HG03432 (cell line): Measurements from ENCODE around the gene CHI3L2.
"Not testable (repeated sequence)": the region's sequence is repeated elsewhere in the genome, so short reads cannot be mapped to it uniquely, and the experiment has no call there.

Source experiments
- ATAC-seq: cut with Tn5 transposase; IDR thresholded peaks from one replicate; pipeline ENCODE4 v1.9.1; 2021; ENCODE audit warnings: mild to moderate bottlenecking, moderate library complexity; ENCODE audit not compliant: unreplicated experiment

CHI3L2 gene

GRCh38 chr1:111201275-111202090 is 26.0 kb upstream of the CHI3L2 start:
- no peak for ATAC-seq

- ATAC-seq, result no peak
Observed at GRCh38 chr1:111202366-111202706, 25.2 kb upstream of the CHI3L2 start.

DNA sequence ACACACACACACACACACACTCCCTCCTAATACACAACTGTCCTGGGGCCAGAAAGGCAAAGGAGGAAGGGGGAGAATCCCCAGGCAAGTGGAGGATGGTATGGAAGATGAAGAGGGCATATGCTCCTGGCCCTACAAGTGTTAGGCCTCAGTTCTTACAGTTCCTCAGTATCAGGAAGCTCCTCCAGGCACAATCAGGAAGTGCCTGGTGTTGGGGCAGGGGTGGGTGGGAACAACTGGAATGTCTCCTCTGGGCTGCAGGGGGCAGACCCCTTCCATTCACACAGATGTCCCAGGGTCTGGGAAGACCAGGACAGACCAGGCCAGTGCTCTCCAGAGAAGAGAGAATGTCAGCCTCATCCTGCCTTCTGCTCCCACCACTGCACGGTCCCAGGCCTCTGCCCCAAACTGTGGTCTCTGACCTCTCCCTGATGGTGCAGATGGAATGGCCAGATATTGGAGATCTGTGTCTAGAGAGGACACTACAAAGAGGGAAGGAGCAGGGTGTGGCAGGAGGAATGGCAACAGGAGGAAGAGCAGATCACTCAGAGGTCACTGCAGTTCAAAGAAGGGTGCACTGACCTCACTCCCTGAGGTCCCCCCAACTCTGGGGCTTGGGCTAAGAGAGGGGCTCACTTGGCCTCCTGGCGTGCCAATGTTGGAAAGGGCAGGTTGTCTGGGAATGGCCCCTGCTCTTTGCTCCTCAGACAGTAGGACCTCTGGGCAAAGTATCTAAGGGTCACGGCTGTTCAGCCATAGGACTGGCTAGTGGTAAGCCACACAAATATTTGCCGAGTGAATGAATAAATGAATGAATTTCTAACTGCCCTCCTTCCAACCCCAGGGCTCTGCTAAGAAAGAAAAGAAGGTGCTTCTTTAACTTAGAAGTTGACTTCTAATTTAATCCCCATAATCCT is 24.5 kb upstream of the CHI3L2 start:
- ATAC-seq, result no peak

- peak; percentile 67 for ATAC-seq
Observed at GRCh38 chr1:111203681-111204200, 23.8 kb upstream of the CHI3L2 start.

DNA sequence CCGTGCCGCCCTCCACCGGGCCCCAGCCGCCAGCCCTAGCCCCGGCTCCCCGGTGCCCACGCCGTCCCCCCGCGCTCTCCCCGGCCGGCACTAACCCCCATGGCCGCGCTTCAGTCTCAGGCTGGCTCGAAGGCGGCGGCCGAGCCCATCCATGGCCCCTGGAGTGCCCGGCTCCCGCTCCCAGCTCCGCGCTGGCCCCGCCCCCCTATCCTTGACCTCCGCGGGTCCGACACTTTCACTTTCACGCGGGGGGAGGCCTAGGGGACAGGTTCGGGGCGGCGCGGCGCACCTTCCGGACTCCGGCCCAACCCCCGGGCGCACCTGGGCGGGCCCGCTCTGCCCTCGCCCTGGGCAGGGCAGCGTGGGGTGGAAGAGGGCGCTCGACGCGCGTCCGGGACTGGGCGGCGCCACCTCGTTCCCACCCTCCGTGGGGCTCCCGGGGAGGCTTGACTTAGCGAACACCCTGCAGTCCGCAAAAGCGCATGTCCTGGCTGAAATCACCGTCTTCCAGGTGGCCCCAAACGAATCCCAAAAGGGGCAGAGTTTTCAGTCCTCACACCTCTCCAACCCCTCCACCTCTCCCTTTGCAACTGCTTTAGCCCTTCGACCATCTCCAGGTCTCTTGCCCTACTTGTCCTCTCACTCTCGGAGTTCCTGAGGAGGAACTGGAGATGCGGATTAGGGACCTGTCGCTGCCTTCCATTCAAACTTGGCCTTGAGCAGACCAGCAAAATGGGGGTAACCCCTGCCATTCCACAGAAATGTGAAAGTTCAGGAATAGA is 23.1 kb upstream of the CHI3L2 start:
- peak; percentile 73 for ATAC-seq

DNA sequence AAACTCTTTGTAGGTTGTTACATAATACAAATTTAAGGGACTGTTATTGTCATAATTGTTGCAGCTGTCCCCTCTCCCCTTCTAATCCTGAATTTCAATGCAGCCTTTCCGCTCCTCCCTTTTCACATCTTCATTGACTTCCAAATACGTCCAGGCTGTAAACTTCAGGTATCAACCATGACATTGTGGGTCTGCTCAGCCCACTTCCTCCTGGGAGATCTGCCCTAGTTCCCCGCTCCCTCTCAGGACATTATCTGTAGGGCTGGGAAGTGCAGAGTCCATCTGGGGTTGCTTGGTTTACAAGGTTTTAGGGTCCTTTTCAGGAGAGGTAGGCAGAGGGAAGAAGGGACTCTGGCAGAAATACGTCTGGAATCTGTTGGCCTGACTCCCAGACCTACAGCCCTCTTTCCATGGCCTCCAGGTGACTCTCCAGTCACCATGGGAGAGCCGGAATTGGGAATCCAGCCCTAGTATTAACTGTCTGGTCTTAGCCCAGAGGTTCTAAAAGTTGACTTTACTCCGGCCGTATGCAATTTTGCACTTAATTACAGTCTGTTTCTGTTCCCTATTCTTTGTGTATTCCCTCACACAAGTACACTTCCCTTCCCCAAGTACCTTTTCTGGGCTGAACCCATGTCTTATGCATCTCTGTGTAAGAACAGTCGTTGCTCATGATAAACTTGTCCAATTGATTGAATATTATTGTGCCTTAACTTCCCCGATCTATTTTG is 22.4 kb upstream of the CHI3L2 start:
- ATAC-seq, result no peak

GRCh38 chr1:111205714-111206050 is 21.8 kb upstream of the CHI3L2 start:
- no peak for ATAC-seq

DNA sequence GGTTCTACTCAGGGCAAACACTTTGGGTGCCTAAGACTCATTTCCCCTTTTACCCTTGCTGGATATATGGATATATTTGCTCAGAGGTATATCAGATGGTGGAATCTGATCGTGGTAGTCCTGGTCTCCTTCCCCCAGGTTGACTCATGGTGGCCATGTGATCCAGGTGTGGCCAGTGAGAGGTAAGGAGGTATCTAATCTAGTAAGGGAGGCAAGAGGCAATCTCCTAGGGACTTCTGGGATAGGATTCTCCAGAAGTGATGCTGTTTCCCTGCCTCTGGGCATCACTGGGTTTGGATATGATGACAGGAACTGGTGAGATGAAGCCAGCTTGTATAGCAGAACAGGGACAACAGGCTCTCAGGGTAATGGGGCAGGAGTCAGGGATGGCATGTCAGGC is 18.6 kb upstream of the CHI3L2 start:
- no peak for ATAC-seq

DNA sequence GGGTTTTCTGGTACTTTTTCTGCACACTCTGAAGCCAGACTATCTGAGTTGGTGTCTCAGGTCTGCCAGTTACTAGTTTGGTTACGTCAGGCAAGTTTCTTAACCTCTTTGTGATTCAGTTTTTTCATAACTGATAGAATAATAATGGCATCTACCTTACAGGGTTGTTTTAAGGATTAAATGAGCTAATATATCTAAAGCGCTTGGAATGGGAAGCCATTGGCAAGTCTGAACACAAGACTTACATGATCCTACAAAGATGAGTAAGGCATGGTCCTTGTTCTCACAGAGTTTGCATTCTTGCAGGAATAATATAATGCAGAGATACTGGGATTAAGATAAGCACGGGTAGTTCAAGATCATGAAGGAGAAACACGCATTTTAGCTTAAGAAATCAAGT is 17.9 kb upstream of the CHI3L2 start:
- ATAC-seq, result no peak

DNA sequence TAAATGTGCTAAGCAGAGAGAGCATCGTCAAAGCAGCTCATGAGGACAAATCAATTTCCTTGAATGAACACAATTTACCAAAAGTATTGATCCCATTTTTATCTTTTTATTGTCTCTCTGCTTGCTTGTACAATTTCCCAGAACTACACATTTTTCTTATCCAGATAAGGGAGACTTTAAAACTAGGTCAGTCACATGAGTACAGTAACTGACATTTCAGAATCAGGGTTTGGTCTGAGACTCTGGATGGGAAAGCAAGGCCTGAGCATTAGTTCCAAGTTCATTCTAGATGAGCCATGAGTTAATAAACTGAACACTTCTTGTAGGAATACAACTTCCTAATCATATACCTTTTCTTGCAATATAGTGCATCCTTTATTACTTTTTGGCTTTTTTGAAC is 15.6 kb upstream of the CHI3L2 start:
- no peak for ATAC-seq

GRCh38 chr1:111212634-111213335 is 14.7 kb upstream of the CHI3L2 start:
- ATAC-seq, result no peak

GRCh38 chr1:111213412-111213811 is 14.1 kb upstream of the CHI3L2 start:
- ATAC-seq, result no peak

DNA sequence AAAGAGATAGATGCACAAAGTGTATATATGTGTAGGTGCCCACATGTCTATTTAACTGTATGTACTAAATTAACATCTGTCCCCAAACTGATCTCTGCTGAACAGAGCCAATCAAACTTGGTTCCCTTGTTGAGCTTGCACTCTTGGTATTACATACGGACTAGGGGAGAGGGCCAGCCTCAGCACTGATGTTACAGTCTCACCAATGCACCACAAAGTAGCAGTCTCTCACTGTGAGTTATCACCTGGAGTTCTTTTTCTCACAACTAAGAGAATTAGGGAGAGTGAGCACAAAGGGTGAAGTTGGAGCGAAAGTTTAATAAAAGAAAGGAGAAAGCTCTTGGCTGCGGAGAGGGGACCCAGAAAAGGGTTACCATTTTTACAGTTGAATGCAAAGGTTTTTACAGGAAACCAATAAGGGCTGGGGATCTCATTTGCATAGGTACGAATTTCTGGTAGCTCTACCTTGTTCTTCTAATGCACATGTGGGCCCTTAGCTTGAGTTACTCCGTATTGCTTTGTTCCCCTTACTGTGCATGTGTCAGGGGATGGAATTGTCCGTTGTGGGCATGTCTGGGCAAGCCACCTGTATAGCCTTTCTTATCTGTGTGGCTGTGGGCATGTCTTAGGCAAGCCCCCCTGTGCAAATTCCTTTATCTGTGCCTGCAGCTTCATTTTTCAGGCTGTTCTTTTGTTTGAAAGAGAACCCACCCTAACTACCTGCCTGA is 13.3 kb upstream of the CHI3L2 start:
- no peak for ATAC-seq

DNA sequence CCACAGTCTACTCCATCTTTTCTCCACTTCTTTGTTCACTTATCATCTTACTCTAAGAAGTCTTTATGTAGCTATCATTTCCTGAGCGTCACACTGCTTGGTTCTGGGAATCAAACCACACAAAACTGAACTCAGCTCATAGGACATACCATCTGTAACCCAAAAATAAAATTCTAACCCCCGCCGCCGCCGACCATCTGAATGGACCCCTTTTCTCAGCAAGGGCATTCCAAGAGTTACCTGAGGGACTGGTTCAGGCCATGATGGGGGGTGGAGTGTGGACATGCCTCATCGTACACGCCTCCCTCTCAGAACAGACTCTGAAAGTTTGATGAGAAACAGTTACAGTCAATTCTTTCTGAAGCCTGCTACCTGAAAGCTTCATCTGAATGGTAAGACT is 12.6 kb upstream of the CHI3L2 start:
- no peak for ATAC-seq

- ATAC-seq, result not testable (repeated sequence)
Observed at GRCh38 chr1:111215285-111215684, 12.2 kb upstream of the CHI3L2 start.

- no peak for ATAC-seq
Observed at GRCh38 chr1:111216751-111217150, 10.8 kb upstream of the CHI3L2 start.

DNA sequence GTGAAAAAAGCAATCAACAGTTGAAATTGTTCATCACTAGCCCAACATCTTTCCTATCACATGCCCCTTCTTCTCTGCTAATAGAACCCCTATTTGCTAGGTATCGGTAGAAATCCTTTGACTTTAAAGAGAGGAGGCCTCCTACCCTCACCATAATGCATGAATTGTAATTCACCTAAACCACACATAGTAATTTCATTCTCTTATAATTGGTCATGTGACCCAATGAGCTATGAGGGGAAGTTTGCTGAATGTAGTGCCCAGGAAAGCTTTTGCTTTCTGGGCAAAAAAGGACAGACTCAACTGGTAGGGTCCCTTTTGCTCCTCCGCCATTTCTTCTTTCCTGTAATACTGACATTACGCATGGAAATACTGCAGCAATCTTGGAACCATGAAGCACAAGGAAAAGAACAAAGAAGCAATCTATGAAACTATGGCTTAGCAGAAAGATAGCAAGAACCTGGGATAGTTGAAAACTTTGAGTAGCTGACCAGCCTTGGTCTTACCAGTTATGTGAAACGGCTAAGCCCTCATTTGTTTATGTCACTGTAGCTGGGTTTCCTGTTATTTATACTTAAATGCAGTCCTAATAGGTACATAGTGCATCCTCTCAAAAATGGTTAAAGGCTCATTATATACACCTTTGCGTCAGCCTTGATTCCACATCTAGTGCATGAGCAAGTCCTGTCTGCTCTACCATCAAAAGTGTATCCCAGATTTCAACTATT is 10.2 kb upstream of the CHI3L2 start:
- ATAC-seq, result no peak

DNA sequence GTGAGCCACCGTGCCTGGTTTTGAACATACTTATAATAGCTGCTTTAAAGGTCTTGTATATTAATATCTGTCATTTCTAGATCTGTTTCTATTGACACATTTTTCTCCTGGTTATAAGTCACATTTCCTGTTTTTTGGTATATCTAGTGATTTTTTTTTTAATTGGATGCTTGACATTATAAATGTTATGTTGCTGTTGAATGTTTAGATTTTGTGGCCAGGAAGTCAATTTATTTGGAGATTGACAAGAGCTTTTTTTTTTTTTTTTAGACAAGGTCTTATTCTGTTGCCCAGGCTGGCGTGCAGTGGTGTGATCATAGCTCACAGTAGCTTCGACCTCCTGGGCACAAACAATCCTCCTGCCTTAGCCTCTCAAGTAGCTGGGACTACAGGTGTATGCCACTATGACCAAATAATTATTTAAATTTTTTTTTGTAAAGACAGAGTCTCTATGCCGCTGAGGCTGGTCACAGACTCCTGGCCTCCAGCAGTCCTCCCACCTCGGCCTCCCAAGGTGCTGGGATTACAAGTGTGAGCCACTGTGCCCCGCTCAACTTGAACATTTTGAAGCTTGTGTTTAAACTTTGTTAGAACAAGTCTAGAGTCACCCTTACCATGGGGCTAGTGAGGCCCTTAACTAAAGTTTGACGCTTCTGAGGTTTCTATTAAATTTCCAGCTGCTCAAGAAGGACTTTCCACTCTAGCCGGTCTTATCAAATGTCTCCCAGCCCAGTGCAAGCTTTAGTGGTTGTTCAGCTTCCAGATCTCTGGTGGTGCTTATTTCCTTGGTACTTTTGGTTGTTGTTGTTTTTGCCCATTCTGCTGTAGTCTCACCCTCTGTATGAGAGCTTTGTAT is 8.6 kb upstream of the CHI3L2 start:
- no peak for ATAC-seq
